Fibroblast of upper back skin (primary cell): ENCODE results near the gene KLHL2.
"Not testable (repeated sequence)": the region's sequence is repeated elsewhere in the genome, so short reads cannot be mapped to it uniquely, and the experiment has no call there.

ENCODE experiments used
- DNase-seq: peaks from one replicate; pipeline ENCODE4 v3.0.0-alpha.2; 2013

KLHL2 gene

GRCh38 chr4:165331823-165332222 lies 124.5 kb downstream of the KLHL2 start:
- no peak for DNase-seq

DNA sequence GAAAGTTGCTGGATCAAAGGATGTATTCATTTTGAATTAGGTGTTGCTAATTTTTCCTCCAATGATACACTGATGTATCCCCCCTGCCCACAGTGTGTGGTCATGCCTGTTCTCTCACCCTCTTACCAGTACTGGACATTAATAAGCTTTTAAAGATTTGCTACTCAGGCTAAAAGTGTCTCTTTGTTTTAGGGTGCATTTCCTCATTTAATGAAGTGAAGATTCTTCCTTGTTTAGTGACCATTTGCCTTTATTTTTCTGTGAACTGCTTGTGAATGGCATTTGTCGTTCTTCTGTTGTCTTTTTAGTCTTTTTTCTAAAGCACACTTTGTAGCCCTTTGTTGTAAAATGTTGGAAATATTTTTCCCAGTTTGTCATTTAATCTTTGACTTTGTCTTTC lies 125.1 kb downstream of the KLHL2 start:
- DNase-seq, result no peak

DNA sequence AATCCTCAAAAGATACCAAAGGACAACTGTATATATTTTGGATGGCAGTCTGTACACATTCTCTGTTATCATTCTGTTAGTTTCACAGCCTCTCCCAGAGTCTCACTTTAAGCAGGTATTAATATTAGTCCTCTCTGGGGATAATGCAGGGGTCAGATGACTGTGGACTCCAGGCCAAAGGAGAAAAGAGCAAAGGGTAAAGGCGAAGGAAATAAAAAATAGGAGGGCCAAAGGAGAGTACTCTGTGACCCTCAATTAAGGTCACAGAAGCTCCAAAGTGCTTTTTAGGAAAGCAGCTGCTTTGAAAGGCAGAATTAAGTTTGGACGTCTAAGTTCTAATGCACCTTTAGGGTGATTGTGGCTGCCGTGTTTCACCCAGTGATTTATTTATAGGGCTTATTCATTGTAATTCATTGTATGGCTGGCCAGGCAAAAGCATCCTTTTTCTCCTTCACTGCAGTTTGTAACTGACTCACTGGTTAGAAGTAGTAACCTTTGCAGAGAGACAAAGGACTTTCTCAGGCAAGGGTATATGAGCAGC lies 127.9 kb downstream of the KLHL2 start:
- no peak for DNase-seq

- no peak for DNase-seq
Measured at GRCh38 chr4:165336743-165337142, 129.4 kb downstream of the KLHL2 start.

DNA sequence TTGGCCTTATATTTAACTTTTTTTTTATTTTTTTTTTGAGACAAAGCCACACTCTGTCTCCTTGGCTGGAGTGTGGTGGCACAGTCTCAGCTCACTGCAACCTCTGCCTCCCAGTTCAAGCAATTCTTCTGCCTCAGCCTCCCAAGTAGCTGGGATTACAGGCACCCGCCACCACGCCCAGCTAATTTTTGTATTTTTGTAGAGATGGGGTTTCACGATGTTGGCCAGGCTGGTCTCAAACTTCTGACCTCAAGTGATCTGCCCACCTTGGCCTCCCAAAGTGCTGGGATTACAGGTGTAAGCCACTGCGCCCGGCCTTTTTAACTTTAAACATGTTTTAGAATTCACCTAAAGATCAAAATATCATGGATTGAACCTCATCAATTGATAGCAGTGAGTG lies 135.0 kb downstream of the KLHL2 start:
- DNase-seq, result not testable (repeated sequence)

DNA sequence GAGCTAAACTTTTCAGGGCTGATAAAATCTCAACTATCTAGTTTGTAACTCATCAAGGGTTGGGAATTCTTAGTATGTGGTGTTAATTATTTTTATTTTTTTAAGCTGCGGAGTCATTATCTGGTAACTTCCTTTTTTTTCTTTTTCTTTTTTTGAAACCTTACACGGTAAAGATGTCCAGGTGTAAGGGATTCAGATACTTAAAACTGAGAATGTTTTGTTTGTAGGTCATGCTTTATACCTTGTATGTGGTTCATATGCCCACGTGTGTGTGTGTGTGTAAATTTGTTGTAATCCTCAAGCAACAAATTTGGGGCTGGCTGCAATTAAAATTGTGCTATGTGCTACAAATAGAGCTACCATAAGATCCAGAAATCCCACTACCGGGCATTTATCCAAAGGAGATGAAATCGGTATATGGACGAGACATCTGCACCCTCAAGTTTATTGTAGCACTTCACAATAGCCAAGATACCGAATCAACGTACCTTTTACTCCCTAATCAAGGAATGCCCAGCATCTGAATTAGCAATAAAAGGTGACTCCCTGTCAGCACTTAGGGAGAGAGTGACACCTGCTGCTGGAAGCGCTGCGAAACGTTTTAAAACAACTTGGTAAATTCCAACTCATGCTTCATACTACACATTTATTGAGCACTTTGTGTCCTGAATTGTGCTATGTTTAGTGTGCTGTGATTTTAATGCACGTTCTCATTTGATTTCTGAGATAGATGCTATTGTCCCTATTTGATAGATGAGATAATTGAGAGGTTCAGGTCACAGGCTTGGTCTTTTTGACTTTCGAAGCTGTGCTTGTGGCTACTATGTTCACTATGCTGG lies 136.2 kb downstream of the KLHL2 start:
- DNase-seq, result no peak

DNA sequence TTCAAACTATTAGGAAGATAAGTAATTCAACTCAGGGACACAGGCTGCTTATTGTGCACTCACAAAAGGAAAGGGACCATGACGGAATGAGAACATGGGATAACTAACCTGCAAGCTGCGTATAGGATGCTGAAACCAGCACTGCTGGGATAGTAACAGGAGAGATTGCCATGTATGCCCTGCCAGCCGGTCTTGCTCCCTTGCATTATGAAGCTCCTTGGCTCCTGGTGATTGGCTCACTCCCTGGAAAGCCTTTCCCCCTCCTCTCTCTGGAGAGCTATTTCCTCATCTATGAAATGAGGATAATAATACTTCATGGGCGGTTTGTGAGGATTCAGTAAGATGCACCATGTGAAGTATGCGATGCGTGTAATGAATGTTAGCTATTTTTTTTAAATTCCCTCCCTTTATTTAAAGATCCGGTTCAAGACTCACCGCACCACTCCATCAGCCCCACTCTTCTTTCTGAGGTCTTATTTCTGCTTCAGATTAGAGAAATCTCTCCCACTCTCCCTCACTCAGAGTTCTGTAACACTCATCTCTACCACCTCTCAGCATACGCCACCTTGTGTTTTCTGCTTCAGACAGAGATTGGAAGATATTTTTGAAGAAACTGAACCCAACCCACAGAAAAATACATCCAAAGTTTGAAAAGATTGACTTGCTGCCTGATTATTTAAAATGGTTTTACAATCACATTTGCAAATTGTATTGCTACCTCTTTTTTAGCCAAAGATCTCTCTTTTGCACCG lies 138.5 kb downstream of the KLHL2 start:
- peak; percentile 25 for DNase-seq

DNA sequence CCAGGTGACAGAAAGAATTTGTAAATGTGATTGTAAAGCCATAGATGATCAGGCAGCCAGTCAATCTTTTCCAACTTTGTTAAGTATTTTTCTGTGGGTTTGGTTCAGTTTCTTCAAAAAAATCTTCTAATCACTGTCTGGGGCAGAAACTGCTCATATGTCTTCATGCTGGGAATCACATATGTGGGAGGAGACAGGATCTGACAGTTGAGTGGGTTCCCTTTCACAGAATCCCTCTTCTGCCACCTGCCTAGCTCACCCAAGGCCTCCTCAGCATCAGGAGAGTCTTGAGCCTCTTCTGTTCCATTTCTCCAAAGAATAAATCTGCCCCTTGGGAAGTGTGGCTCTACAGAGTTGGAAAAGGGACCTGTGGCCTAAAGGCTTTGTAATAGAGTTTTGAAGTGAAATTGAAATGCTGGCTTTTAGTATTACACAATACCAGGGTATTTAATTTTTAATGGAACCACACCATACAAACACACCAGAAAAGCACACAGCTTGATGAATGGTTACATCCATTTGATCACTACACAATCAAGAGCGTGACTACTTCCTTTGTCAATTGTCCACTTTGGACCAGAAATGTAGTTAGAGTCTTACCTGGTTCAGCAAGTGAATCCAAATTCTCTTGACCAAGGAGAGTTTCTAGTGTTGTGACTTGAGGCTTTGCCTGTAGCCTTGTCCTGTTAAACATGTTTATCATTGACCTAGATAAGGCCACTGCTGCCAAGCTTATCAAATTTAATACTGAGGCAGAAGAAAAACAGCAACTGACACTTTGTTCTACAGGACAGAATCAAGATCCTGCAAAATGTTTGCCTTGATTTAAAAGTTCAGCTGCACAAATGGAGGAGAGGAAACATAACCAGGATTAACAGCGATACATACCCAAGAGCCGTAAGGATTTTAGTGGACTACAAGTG lies 140.5 kb downstream of the KLHL2 start:
- DNase-seq, result no peak

DNA sequence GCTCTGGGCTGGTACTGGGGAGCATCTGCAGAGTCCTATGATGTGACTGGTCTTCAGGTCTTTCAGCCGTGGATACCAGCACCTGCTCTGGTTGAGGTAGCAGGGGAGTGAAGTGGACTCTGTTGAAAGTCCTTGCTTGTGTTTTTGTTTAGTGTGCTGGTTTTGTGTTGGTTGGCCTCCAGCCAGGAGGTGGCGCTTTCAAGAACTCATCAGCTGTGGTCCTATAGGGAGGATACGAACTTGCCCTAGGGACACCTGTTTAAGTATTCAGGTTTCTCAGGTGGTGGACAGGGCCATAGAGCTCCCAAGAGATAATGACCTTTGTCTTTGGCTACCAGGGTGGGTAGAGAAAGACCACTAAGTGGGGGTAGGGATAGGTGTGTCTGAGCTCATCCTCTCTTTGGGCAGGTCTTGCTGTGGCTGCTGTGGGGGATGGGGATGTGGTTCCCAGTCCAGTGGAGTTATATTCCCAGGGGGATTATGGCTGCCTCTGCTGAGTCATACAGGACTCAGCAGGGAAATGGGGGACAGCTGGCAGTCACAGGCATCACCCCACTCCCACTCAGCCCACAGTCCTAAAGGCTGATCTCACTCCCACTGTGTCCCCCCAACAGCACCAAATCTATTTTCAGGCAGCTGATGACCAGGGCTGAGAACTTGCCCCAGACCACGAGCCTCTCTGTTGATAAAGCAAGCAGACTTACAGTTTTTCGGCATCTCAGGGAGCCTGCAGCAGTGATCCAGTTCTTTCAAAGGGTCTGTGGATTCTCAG lies 144.2 kb downstream of the KLHL2 start:
- no peak for DNase-seq

GRCh38 chr4:165355900-165356300 lies 148.5 kb downstream of the KLHL2 start:
- DNase-seq, result peak; percentile 54

- DNase-seq, result peak; percentile 58
Measured at GRCh38 chr4:165359506-165359905, 152.1 kb downstream of the KLHL2 start.

DNA sequence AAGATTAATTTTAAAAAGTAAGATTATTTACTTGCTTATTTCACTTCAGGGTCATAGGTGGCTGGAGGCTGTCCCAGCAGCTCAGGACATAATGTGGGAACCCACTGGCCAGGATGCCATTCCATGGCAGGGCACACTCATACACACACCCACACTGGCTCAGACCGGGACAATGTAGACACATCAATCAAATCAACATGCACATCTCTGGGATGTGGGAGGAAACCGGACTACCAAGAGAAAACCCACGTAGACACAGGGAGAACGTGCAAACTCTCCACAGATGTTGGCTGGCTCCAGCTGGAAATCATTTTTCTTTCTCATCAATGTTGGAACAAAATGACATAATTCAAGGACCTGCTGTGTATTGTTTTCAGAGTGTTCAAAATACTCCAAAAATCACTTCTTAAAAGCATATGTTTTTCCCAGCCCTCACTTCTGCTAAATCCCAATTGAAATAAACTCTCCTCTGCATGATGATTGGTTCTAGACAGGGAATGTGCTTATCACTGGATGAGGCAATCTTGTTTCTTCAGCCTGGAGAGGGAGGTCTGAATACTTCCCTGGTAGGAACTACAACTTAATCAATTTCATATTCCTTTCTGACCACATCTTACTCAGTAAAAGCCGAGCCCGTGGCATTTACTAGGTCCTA lies 152.8 kb downstream of the KLHL2 start:
- DNase-seq, result peak; percentile 80

DNA sequence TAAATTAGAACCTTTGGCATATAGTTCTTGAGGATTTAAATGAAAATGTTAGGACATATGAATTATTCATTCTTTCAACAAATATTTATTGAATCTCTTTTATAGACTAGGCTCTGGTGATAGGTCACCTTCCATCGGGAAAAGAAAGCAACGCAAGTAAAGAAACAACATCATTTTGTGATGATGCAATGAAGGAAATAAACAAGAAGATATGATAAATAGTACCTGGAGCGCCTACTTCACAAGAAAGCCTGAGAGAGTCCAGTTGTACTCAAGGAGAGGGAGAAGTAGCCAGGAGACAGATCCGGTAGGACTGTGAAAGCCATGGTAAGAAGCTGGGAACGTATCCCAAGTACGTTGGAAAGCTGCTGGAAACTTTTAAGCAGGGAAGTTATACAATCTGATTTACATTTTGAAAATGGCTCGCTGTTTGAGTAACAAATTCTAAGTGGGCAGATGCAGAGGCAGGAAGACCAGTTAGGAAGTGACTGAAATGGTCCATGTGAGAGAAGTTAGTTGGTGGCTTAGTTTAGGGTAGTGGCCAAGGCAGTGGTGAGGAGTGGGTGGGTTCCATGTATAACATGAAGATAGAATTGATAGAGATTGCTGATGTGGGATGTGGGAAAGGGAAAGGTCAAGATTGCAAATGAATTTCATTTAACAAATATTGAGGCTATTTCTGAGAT lies 153.8 kb downstream of the KLHL2 start:
- DNase-seq, result no peak

DNA sequence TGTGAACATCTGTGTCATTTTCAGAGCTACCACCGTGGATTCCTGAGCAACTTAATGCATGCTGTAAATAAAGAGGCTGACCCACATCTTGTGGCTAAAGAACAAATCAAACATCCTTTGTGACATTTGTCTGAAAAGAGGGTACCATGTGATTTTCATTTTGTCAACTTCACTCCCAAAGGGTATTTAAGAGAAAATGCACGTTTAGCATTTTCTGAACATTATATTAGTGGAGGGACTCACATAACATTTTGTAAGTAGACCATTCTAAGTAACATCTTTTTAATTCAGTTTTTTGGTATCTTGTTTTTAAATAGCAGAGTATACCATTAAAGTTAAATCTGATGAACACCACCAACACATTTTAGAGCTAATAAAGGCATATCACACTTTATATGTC lies 154.4 kb downstream of the KLHL2 start:
- no peak for DNase-seq

GRCh38 chr4:165364452-165365080 lies 157.2 kb downstream of the KLHL2 start:
- peak; percentile 43 for DNase-seq

DNA sequence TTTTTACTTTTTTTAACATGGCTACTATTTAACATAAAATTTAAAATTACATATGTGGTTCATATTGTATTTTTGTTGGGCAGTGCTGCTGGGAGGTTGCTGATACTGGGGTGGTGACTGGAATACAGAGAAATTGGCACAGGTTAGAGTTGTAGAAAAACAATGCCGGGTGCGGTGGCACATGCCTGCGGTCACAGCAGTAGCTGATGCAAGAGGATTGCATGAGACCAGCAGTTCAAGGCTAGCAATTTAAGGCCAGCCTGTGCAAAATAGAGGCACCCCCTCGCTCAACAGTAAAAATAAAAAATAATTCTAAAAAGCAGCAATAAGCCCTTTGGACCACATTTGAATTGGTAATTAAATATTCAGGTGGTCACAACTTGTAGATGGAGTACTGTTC lies 159.7 kb downstream of the KLHL2 start:
- no peak for DNase-seq

- no peak for DNase-seq
Measured at GRCh38 chr4:165368114-165368513, 160.8 kb downstream of the KLHL2 start.

DNA sequence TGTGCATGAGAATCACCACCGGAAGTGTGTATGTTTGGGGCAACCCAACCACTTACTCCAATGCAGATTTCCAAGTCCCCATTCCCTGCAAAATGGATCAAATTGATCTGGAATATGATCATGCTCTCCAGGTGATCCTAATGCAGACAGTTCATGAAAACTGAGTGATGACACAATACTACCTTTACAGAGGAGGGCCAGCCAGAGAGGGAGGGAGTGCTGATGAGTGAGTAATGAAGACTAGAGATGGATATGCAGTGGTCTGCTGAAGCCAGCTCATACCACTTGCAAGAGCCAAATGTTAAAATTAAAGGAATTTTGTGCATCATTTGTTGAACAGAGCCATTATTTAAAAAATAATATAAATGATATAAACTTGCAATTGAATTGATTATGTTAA lies 161.2 kb downstream of the KLHL2 start:
- no peak for DNase-seq

- no peak for DNase-seq
Measured at GRCh38 chr4:165369522-165369921, 162.2 kb downstream of the KLHL2 start.

- DNase-seq, result no peak
Measured at GRCh38 chr4:165370530-165370929, 163.2 kb downstream of the KLHL2 start.
